Astrocyte of the cerebellum (primary cell): ENCODE data around the gene CANT1.

Experiments
- DNase-seq: peaks from one replicate; pipeline ENCODE4 v3.0.0-alpha.2; 2011; ENCODE audit warnings: low read depth
- H3K4me3 ChIP-seq: 2 replicates; pipeline ENCODE4 v1.5.1; 2011; ENCODE audit warnings: mild to moderate bottlenecking, low read depth, low read length, moderate library complexity
- in situ Hi-C: cut with HindIII; loops from 2 replicates; pipeline ENCODE4 v1.10.0; 2017; ENCODE audit warnings: low sequenced_read_pairs
- TF ChIP-seq, protein P1 (sequence below): IDR thresholded peaks from 2 replicates; pipeline ENCODE4 v1.5.1; 2012; ENCODE audit warnings: low read length, low read depth, moderate library complexity, mild to moderate bottlenecking; ENCODE audit errors: missing control alignments

The CANT1 gene

DNA sequence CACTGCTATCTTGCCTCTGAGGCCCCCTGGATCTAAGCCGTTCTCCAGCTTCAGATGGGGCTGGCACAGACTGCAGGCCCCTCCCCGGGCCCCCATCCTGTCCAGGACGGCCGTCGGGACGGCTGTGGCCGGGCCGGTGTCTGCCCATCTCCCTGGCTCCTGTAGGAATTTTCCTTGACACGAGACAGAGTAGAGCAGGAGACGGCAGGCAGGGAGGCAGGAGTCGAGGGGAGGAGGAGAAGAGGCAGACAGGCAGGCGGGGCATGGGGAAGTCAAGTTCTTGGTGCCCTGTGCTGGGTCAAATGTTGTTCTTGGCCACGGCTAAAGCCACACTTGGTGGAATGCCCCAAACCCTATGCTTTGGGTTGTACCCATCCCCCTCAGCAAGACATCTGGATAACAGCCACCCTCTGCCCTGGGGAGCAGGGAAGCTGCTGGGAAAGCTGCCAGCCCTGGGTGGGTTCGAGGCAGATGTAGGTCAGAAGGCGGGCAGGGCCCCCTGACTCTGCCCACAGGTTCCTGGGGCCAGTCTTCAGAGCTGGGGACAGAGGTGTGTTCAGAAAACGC is 18.4 kb upstream of the CANT1 start:
- TF ChIP-seq, protein P1, sequence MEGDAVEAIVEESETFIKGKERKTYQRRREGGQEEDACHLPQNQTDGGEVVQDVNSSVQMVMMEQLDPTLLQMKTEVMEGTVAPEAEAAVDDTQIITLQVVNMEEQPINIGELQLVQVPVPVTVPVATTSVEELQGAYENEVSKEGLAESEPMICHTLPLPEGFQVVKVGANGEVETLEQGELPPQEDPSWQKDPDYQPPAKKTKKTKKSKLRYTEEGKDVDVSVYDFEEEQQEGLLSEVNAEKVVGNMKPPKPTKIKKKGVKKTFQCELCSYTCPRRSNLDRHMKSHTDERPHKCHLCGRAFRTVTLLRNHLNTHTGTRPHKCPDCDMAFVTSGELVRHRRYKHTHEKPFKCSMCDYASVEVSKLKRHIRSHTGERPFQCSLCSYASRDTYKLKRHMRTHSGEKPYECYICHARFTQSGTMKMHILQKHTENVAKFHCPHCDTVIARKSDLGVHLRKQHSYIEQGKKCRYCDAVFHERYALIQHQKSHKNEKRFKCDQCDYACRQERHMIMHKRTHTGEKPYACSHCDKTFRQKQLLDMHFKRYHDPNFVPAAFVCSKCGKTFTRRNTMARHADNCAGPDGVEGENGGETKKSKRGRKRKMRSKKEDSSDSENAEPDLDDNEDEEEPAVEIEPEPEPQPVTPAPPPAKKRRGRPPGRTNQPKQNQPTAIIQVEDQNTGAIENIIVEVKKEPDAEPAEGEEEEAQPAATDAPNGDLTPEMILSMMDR, result no peak
- no peak for DNase-seq
- in situ Hi-C loops, result no loop called here
- H3K4me3 ChIP-seq, result no peak overlapping the region

DNA sequence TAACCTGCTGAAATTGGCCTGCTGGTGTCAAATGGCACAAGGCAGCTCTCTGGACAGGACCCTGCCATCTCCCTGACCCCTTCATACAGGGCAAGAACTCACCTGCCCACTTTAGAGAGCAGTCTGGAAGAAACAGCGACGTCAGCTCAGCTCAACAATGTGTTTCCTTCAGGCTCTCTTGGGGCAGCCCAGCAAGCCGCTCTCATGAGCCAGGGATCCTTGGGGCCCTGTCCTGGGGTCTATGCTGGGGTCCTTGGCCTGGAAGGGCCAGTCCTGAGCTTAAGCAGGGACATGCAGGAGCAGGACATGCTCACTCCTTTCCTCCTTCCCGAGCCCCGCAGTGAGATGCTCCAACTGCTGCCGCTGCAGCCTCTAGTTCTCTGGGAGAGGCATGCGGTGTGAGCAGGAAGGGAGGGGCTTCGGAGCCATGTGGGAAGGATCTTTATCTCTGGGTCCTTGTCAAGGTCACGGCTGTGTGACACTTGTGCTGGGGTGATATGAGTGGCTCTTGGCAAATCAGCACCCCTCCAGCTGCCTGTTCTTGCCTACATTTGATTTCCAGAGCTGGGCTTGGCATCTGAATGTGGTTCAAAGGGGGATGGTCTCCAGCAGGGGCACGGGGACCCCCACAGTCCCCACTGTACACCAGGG is 17.8 kb upstream of the CANT1 start:
- no peak for DNase-seq
- no peak overlapping the region for H3K4me3 ChIP-seq
- in situ Hi-C loops, result no loop called here
- TF ChIP-seq, protein P1, result no peak

DNA sequence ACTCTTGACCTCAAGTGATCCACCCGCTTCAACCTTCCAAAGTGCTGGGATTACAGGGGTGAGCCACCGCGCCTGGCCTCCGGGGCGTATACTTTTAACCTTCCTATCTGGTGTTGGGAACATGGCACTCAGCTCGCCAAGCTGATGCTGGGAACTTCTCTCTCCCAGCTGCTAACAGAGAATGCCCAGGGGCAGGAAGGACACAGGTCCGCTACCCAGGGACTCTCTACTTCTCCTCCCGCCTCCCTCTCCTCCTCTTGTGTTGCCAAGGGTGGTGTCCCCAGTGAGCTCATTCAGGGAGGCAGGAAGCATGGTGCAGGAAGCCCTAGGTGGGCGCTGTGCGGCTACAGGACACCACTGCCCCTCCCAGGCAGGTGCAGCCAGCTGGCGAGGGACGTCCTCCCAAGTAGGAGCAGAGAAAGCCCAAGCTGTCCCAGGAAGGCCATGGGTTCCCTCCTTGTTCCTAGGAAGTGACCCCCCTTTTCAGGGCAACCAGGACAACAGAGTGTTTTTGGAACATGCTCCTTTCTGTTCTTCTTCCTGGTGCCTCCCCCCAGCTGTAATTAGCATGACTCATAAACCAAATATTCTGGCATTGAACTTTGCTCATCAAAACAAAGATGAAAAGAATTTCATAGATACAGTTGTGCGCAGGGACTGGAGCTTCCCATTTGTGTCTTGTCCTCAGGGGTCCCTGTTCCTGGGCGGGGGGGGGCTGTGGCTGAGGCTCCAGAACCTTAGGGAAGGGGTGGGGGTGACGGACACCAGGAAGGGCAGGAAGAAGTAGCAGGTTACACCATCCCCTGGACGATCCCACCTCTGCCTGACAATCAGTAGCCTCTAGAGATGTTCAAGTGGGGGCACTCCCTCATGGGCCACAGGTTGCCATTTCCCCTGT is 17.1 kb upstream of the CANT1 start:
- TF ChIP-seq, protein P1, result no peak
- no peak overlapping the region for H3K4me3 ChIP-seq
- DNase-seq, result no peak
- in situ Hi-C loops, result no loop called here

DNA sequence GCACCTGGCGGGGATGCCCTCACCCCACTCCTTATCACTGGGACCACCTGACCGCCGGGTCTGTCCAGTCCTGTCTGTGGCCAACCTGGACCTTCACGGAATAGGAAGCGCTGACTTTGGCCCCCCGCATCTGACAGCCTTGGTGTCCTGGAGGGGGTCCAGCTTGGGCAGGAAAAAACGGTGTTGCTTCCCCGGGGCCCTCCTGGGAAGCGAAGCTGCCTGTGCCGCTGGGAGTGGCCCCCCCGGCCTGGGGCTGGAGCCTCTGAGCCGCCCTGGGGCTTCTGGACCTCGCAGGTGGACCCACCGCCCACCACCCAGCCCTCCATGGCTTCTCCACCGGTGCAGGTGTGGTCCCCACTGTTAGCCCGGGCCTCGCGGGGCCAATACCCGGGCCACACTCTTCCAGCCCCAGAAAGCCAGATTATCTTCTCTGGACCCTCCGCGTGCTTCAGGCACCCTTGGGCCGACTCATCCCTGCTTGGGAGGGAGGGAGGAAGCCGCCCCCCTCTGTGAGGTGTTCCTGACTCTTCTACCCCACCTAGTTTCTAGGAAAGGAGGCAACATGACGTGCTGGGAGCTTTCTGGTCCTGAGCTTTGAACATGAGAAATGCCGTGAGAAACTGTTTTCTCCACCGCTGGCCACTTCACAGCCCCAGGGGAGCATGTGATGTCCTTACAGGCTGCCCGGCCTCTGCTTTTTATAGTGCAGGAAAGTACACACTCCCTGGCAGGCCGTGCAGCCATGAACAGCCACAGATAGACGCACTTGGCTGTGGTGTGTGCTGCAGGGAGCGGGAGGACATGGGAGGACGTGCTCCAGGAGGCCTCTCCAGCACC is 15.6 kb upstream of the CANT1 start:
- TF ChIP-seq, protein P1, result no peak
- H3K4me3 ChIP-seq, result peak overlapping the region; percentile 56
- in situ Hi-C loops, result no loop called here
- DNase-seq, result no peak

DNA sequence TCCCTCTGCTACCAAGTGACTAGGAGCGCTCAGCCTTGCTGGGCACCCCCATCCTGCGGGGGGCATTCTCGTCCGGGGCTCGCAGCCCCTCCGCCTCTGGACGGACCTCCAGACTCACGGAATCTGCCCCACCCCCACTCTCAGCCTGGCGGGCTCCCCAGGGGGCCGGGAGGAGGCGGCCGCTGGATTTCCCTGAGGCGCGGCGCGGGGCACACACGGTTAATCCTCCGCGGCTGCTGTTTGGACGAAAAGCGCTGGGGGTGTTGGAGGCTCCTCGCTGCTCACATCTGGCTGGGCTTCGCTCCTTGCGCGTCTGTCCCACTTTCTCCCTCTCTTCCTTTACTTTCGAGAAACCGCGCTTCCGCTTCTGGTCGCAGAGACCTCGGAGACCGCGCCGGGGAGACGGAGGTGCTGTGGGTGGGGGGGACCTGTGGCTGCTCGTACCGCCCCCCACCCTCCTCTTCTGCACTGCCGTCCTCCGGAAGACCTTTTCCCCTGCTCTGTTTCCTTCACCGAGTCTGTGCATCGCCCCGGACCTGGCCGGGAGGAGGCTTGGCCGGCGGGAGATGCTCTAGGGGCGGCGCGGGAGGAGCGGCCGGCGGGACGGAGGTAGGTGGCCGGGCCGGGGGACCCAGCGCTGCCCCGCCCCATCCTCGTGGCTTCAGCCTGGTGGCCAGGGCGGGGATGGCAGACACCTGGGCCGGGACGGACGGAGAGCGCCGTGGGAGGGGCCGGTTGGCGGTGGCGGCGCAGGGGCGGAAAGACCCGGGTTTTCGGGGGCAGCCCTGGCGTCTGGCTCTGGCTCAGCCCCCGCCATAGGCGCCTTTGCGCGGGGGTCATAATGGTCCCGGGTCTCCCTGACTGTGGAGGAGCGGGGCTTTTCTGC is 14.6 kb upstream of the CANT1 start, which contains the start of gene C1QTNF1:
TSS of gene C1QTNF1 (plus strand) at position 284 of the 886 bp plus-strand sequence. CDS start 19,800 bp downstream, outside the sequence.
- TF ChIP-seq, protein P1, result peak; percentile 27
- H3K4me3 ChIP-seq, result peak within 1 kb of the TSS; percentile 56
- no peak for DNase-seq
- in situ Hi-C loops, result no loop called here
